ENCODE data around the gene PTPN4. TPM values are rescaled to one million over a fixed set of nuclear protein-coding genes. Genes with fewer than 3 reads are reported as not detected.

PTPN4 gene
- total and polyA plus RNA-seq, 10 of the 15 experiments (the other 5 are each of a cell fraction or from before 2014, with no cell fraction given), result 5.0 to 29.7 (median 23.7) TPM

GRCh38 chr2:119934319-119934718 is 174.6 kb downstream of the PTPN4 start (continued):
- TF ChIP-seq POLR2AphosphoS5 (IDR thresholded peaks at IDR 0.05; ENCODE audit: low read length), result no peak

- no peaks in the 10 kb centered on the region for H3K4me1 ChIP-seq (ENCODE audit: control insufficient read depth, insufficient read depth, low read length)
- H3K27me3 ChIP-seq (replicated peaks in 1 of 2; ENCODE audit: control insufficient read depth in 2 of 2, insufficient read depth in 2 of 2, low read length in 1 of 2), result no peaks in the 10 kb centered on the region
- RAD21 ChIA-PET (ENCODE audit: unreplicated experiment), result no interaction called here
- no peak overlapping the region for H2AFZ ChIP-seq (ENCODE audit: control insufficient read depth, low read depth, low read length)
- H3K4me2 ChIP-seq (ENCODE audit: control insufficient read depth, insufficient read depth), result no peak overlapping the region
- no peaks in the 10 kb centered on the region for H3K79me2 ChIP-seq (ENCODE audit: control insufficient read depth, insufficient read depth, low read length)
- FAIRE-seq (no peak), ATAC-seq (no peak), DNase-seq (ENCODE audit: low read depth, low spot score) (no peak)
- POLR2A ChIA-PET, result no interaction called here
- intact Hi-C loops (cut with micrococcal nuclease; ENCODE audit: unreplicated experiment) (no loop called here), in situ Hi-C loops (cut with MboI) (no loop called here)
- SMC1A ChIA-PET (ENCODE audit: uncharacterized antibody, unreplicated experiment), result interaction anchor here (0.8 to 1.2 kb wide), 2 partner anchors 20 to 129 kb away, joined by 3 read pairs; no protein-coding TSS in a partner anchor
- no peak overlapping the region for H3K27ac ChIP-seq (ENCODE audit: control insufficient read depth, insufficient read depth)
- H3K9ac ChIP-seq (ENCODE audit: control insufficient read depth, insufficient read depth, low read length), result no peak overlapping the region
- no TSS peak for BruUV-seq (replicated peaks)
- TF ChIP-seq STAT1 (conservative IDR thresholded peaks at IDR 0.05), result no peak
- no peak for TF ChIP-seq JUND (IDR thresholded peaks at IDR 0.05; ENCODE audit: low read depth, low read length)
- TF ChIP-seq CBX5 (IDR thresholded peaks at IDR 0.05; ENCODE audit: low read depth), result no peak
- no peak for TF ChIP-seq NKRF (conservative IDR thresholded peaks at IDR 0.05)
- TF ChIP-seq BMI1 (IDR thresholded peaks at IDR 0.05; ENCODE audit: borderline replicate concordance), result no peak
- TF ChIP-seq, protein P1, sequence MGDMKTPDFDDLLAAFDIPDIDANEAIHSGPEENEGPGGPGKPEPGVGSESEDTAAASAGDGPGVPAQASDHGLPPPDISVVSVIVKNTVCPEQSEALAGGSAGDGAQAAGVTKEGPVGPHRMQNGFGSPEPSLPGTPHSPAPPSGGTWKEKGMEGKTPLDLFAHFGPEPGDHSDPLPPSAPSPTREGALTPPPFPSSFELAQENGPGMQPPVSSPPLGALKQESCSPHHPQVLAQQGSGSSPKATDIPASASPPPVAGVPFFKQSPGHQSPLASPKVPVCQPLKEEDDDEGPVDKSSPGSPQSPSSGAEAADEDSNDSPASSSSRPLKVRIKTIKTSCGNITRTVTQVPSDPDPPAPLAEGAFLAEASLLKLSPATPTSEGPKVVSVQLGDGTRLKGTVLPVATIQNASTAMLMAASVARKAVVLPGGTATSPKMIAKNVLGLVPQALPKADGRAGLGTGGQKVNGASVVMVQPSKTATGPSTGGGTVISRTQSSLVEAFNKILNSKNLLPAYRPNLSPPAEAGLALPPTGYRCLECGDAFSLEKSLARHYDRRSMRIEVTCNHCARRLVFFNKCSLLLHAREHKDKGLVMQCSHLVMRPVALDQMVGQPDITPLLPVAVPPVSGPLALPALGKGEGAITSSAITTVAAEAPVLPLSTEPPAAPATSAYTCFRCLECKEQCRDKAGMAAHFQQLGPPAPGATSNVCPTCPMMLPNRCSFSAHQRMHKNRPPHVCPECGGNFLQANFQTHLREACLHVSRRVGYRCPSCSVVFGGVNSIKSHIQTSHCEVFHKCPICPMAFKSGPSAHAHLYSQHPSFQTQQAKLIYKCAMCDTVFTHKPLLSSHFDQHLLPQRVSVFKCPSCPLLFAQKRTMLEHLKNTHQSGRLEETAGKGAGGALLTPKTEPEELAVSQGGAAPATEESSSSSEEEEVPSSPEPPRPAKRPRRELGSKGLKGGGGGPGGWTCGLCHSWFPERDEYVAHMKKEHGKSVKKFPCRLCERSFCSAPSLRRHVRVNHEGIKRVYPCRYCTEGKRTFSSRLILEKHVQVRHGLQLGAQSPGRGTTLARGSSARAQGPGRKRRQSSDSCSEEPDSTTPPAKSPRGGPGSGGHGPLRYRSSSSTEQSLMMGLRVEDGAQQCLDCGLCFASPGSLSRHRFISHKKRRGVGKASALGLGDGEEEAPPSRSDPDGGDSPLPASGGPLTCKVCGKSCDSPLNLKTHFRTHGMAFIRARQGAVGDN (IDR thresholded peaks at IDR 0.05), result no peak
- no peak for TF ChIP-seq SRF (IDR thresholded peaks at IDR 0.05; ENCODE audit: low read depth in 2 of 2, low read length in 2 of 2)
- TF ChIP-seq MYC (IDR thresholded peaks at IDR 0.05; ENCODE audit: insufficient read depth, insufficient read length, insufficient replicate concordance, low read length, severe bottlenecking), result no peak
- TF ChIP-seq FOXK2 (IDR thresholded peaks at IDR 0.05), result no peak
- no peak for TF ChIP-seq ZNF384 (IDR thresholded peaks at IDR 0.05; ENCODE audit: borderline replicate concordance, low read depth, low read length)
- TF ChIP-seq ESRRA (IDR thresholded peaks at IDR 0.05; ENCODE audit: low read length), result no peak
- CTCF ChIA-PET, result interaction anchor here (0.7 kb wide), 1 partner anchor 375 kb away, joined by 3 read pairs; no protein-coding TSS in a partner anchor
- no peaks in the 10 kb centered on the region; a peak in 1 of 4 replicates for H3K36me3 ChIP-seq (ENCODE audit: control insufficient read depth in 2 of 2, insufficient read depth in 2 of 2, low read length in 1 of 2)
- H3K4me3 ChIP-seq, result no peak overlapping the region
- H4K20me1 ChIP-seq (ENCODE audit: control insufficient read depth, insufficient read depth), result no peaks in the 10 kb centered on the region
- 74% methylated on average over 2 of the region's 2 CpGs for WGBS (ENCODE audit: insufficient coverage, insufficient replicate concordance, low lambda C conversion rate, missing lambda C conversion rate)
- no peaks in the 10 kb centered on the region for H3K9me3 ChIP-seq (replicated peaks; ENCODE audit: control insufficient read depth, insufficient read depth, low read length)
These were observed 178.0 kb downstream of the PTPN4 start for GRCh38 chr2:119937680-119938079.

All from GM12878 (cell line).